Measurements from ENCODE around the gene TRMT5.

Gene TRMT5

GRCh38 chr14:60951776-60952435 lies 29.0 kb downstream of the TRMT5 start:
- no peaks in the 10 kb centered on the region for H3K9me3 ChIP-seq (ENCODE audit: low read length)
- H3K4me1 ChIP-seq (ENCODE audit: insufficient read depth, low read length) = no peaks in the 10 kb centered on the region
- no peaks in the 10 kb centered on the region for H3K36me3 ChIP-seq (ENCODE audit: insufficient read depth, low read length)
- no peak overlapping the region for H3K4me3 ChIP-seq (ENCODE audit: low read length)
- H2AFZ ChIP-seq (ENCODE audit: low read depth, low read length) = no peak overlapping the region
- H3K27me3 ChIP-seq (ENCODE audit: insufficient read depth, low read length) = no peaks in the 10 kb centered on the region

GRCh38 chr14:60946773-60947172 lies 34.1 kb downstream of the TRMT5 start:
- H3K4me3 ChIP-seq (ENCODE audit: low read length) = no peak overlapping the region
- no peaks in the 10 kb centered on the region for H3K9me3 ChIP-seq (ENCODE audit: low read length)
- H3K36me3 ChIP-seq (ENCODE audit: insufficient read depth, low read length) = no peaks in the 10 kb centered on the region
- peaks cover 26% of the 10 kb centered on the region for H3K4me1 ChIP-seq (ENCODE audit: insufficient read depth, low read length)
- H3K27me3 ChIP-seq (ENCODE audit: insufficient read depth, low read length) = no peaks in the 10 kb centered on the region
- H2AFZ ChIP-seq (ENCODE audit: low read depth, low read length) = no peak overlapping the region

- peaks cover 26% of the 10 kb centered on the region for H3K4me1 ChIP-seq (ENCODE audit: insufficient read depth, low read length)
- no peaks in the 10 kb centered on the region for H3K9me3 ChIP-seq (ENCODE audit: low read length)
- H2AFZ ChIP-seq (ENCODE audit: low read depth, low read length) = no peak overlapping the region
- H3K4me3 ChIP-seq (ENCODE audit: low read length) = no peak overlapping the region
- no peaks in the 10 kb centered on the region for H3K27me3 ChIP-seq (ENCODE audit: insufficient read depth, low read length)
- no peaks in the 10 kb centered on the region for H3K36me3 ChIP-seq (ENCODE audit: insufficient read depth, low read length)
Observed at GRCh38 chr14:60945984-60946383, 34.9 kb downstream of the TRMT5 start.

- H3K27me3 ChIP-seq (ENCODE audit: insufficient read depth, low read length) = no peaks in the 10 kb centered on the region
- no peaks in the 10 kb centered on the region for H3K9me3 ChIP-seq (ENCODE audit: low read length)
- peaks cover 26% of the 10 kb centered on the region for H3K4me1 ChIP-seq (ENCODE audit: insufficient read depth, low read length)
- H2AFZ ChIP-seq (ENCODE audit: low read depth, low read length) = no peak overlapping the region
- H3K36me3 ChIP-seq (ENCODE audit: insufficient read depth, low read length) = no peaks in the 10 kb centered on the region
- H3K4me3 ChIP-seq (ENCODE audit: low read length) = no peak overlapping the region
Observed at GRCh38 chr14:60944204-60944603, 36.7 kb downstream of the TRMT5 start.

GRCh38 chr14:60943637-60944032 lies 37.2 kb downstream of the TRMT5 start:
- H3K9me3 ChIP-seq (ENCODE audit: low read length) = no peaks in the 10 kb centered on the region
- no peaks in the 10 kb centered on the region for H3K36me3 ChIP-seq (ENCODE audit: insufficient read depth, low read length)
- H3K4me1 ChIP-seq (ENCODE audit: insufficient read depth, low read length) = peaks cover 26% of the 10 kb centered on the region
- no peak overlapping the region for H2AFZ ChIP-seq (ENCODE audit: low read depth, low read length)
- no peaks in the 10 kb centered on the region for H3K27me3 ChIP-seq (ENCODE audit: insufficient read depth, low read length)
- H3K4me3 ChIP-seq (ENCODE audit: low read length) = no peak overlapping the region

- no peaks in the 10 kb centered on the region for H3K27me3 ChIP-seq (ENCODE audit: insufficient read depth, low read length)
- H3K4me1 ChIP-seq (ENCODE audit: insufficient read depth, low read length) = peaks cover 12% of the 10 kb centered on the region
- no peak overlapping the region for H3K4me3 ChIP-seq (ENCODE audit: low read length)
- no peaks in the 10 kb centered on the region for H3K36me3 ChIP-seq (ENCODE audit: insufficient read depth, low read length)
- H3K9me3 ChIP-seq (ENCODE audit: low read length) = no peaks in the 10 kb centered on the region
- H2AFZ ChIP-seq (ENCODE audit: low read depth, low read length) = no peak overlapping the region
Observed at GRCh38 chr14:60935319-60935718, 45.6 kb downstream of the TRMT5 start.

- Histone ChIP-seq H2AFZ (ENCODE audit: low read depth, low read length) (no peak overlapping the region), H3K4me1 (ENCODE audit: insufficient read depth, low read length) (peaks cover 12% of the 10 kb centered on the region), H3K9me3 (ENCODE audit: low read length) (no peaks in the 10 kb centered on the region), H3K4me3 (ENCODE audit: low read length) (no peak overlapping the region), H3K36me3 (ENCODE audit: insufficient read depth, low read length) (no peaks in the 10 kb centered on the region), H3K27me3 (ENCODE audit: insufficient read depth, low read length) (no peaks in the 10 kb centered on the region)
Observed at GRCh38 chr14:60933920-60934655, 46.8 kb downstream of the TRMT5 start.

- H3K27me3 ChIP-seq (ENCODE audit: insufficient read depth, low read length) = no peaks in the 10 kb centered on the region
- H3K9me3 ChIP-seq (ENCODE audit: low read length) = peaks cover under 1% of the 10 kb centered on the region
- H3K36me3 ChIP-seq (ENCODE audit: insufficient read depth, low read length) = no peaks in the 10 kb centered on the region
- H2AFZ ChIP-seq (ENCODE audit: low read depth, low read length) = no peak overlapping the region
- H3K4me1 ChIP-seq (ENCODE audit: insufficient read depth, low read length) = peaks cover 12% of the 10 kb centered on the region
- H3K4me3 ChIP-seq (ENCODE audit: low read length) = no peak overlapping the region
Observed at GRCh38 chr14:60931218-60931617, 49.7 kb downstream of the TRMT5 start.

- H2AFZ ChIP-seq (ENCODE audit: low read depth, low read length) = no peak overlapping the region
- peaks cover 5% of the 10 kb centered on the region for H3K4me1 ChIP-seq (ENCODE audit: insufficient read depth, low read length)
- H3K36me3 ChIP-seq (ENCODE audit: insufficient read depth, low read length) = no peaks in the 10 kb centered on the region
- no peaks in the 10 kb centered on the region for H3K27me3 ChIP-seq (ENCODE audit: insufficient read depth, low read length)
- peaks cover 3% of the 10 kb centered on the region for H3K9me3 ChIP-seq (ENCODE audit: low read length)
- H3K4me3 ChIP-seq (ENCODE audit: low read length) = no peak overlapping the region
Observed at GRCh38 chr14:60926002-60926401, 54.9 kb downstream of the TRMT5 start.

- Histone ChIP-seq H3K9me3 (ENCODE audit: low read length) (peaks cover 3% of the 10 kb centered on the region), H3K36me3 (ENCODE audit: insufficient read depth, low read length) (no peaks in the 10 kb centered on the region), H2AFZ (ENCODE audit: low read depth, low read length) (no peak overlapping the region), H3K27me3 (ENCODE audit: insufficient read depth, low read length) (no peaks in the 10 kb centered on the region), H3K4me1 (ENCODE audit: insufficient read depth, low read length) (no peaks in the 10 kb centered on the region), H3K4me3 (ENCODE audit: low read length) (no peak overlapping the region)
Observed at GRCh38 chr14:60925286-60925685, 55.6 kb downstream of the TRMT5 start.

GRCh38 chr14:60922050-60922449 lies 58.8 kb downstream of the TRMT5 start:
- H3K36me3 ChIP-seq (ENCODE audit: insufficient read depth, low read length) = no peaks in the 10 kb centered on the region
- H3K27me3 ChIP-seq (ENCODE audit: insufficient read depth, low read length) = no peaks in the 10 kb centered on the region

More at GRCh38 chr14:60922050-60922449, 58.8 kb downstream of the TRMT5 start:
- Histone ChIP-seq H3K9me3 (ENCODE audit: low read length) (peaks cover 3% of the 10 kb centered on the region), H2AFZ (ENCODE audit: low read depth, low read length) (no peak overlapping the region), H3K4me3 (ENCODE audit: low read length) (no peak overlapping the region), H3K4me1 (ENCODE audit: insufficient read depth, low read length) (no peaks in the 10 kb centered on the region)
